ENCODE data around the gene SH2D3A. TPM values are rescaled to one million over a fixed set of nuclear protein-coding genes. Genes with fewer than 3 reads are reported as not detected.

Gene SH2D3A
- total and polyA plus RNA-seq, 2 of the 4 experiments (the other 2 are of a cell fraction): under 0.01 to 0.09 TPM

- H3K27ac ChIP-seq (ENCODE audit: insufficient read depth, low read length): no peak overlapping the region
- no peaks in the 10 kb centered on the region for H3K4me1 ChIP-seq (ENCODE audit: control insufficient read depth, insufficient read depth, low read length)
- H3K79me1 ChIP-seq (ENCODE audit: low read depth in 1 of 2, low read length in 2 of 2): no peaks in the 10 kb centered on the region
- H3K9me3 ChIP-seq (ENCODE audit: control insufficient read depth, insufficient read depth, low read length): no peaks in the 10 kb centered on the region
- ChIA-PET POLR2A (ENCODE audit: unreplicated experiment) (no interaction called here), CTCF (no interaction called here)
- BruUV-seq (replicated peaks): no TSS peak
- no peak for TF ChIP-seq MAZ (IDR thresholded peaks at IDR 0.05; ENCODE audit: borderline replicate concordance, low read depth, low read length)
- TF ChIP-seq USF2 (IDR thresholded peaks at IDR 0.05; ENCODE audit: low read depth, low read length): no peak
- TF ChIP-seq MAFK (IDR thresholded peaks at IDR 0.05; ENCODE audit: low read depth, low read length): no peak
- TF ChIP-seq MXI1 (IDR thresholded peaks at IDR 0.05; ENCODE audit: borderline replicate concordance, low read depth, low read length): no peak
- no peak for TF ChIP-seq CTCF (conservative IDR thresholded peaks at IDR 0.05; ENCODE audit: low read depth, low read length)
- TF ChIP-seq RCOR1 (IDR thresholded peaks at IDR 0.05; ENCODE audit: insufficient replicate concordance, low read length): no peak
- no peak for TF ChIP-seq FOS (IDR thresholded peaks at IDR 0.05; ENCODE audit: low read depth, low read length)
- TF ChIP-seq BHLHE40 (IDR thresholded peaks at IDR 0.05; ENCODE audit: low read depth, low read length): no peak
- TF ChIP-seq POLR2A (IDR thresholded peaks at IDR 0.05; ENCODE audit: low read depth, low read length): no peak
- TF ChIP-seq ELK1 (IDR thresholded peaks at IDR 0.05; ENCODE audit: borderline replicate concordance, low read depth, low read length): no peak
- TF ChIP-seq SMC3 (IDR thresholded peaks at IDR 0.05; ENCODE audit: low read depth, low read length): no peak
- TF ChIP-seq RAD21 (IDR thresholded peaks at IDR 0.05; ENCODE audit: low read length): no peak
- H3K4me2 ChIP-seq (ENCODE audit: low read depth, low read length): no peak overlapping the region
- H2AK5ac ChIP-seq (ENCODE audit: low read depth, low read length): no peak overlapping the region
- no peak overlapping the region for H3K4me3 ChIP-seq (ENCODE audit: insufficient read depth, low read depth, low read length)
- no peak overlapping the region for H3K56ac ChIP-seq (ENCODE audit: extremely low read depth, insufficient read depth, low read length)
- 69% methylated on average over 4 of the region's 4 CpGs; no CpG with 5 or more reads in 1 of the 2 experiments for WGBS, 2 experiments (ENCODE audit: extremely low coverage in 2 of 2, insufficient read length in 1 of 2)
- no peak overlapping the region for H3K9ac ChIP-seq (ENCODE audit: low read depth, low read length)
- no peak overlapping the region for H3K4ac ChIP-seq (ENCODE audit: low read depth, low read length)
- dilution Hi-C loops (cut with HindIII; ENCODE audit: low sequenced_read_pairs, unreplicated experiment): no loop called here
- H2BK120ac ChIP-seq (ENCODE audit: low read depth, low read length): no peak overlapping the region
- DNase-seq: no peak
- no peaks in the 10 kb centered on the region for H3K36me3 ChIP-seq (ENCODE audit: control insufficient read depth, insufficient read depth, low read length)
- H3K23ac ChIP-seq (ENCODE audit: low read depth, low read length): no peak overlapping the region
- in situ Hi-C loops (cut with MboI; ENCODE audit: low sequenced_read_pairs): no loop called here
- H3K14ac ChIP-seq (replicated peaks; ENCODE audit: low read depth, low read length): no peak overlapping the region
- H4K8ac ChIP-seq (ENCODE audit: low read depth in 2 of 2, low read length in 2 of 2): no peak overlapping the region
- no peak overlapping the region for H2BK5ac ChIP-seq (ENCODE audit: low read depth, low read length, poor library complexity, severe bottlenecking)
- no peaks in the 10 kb centered on the region for H3K9me1 ChIP-seq (ENCODE audit: insufficient read depth, low read length)
- no peak overlapping the region for H2AK9ac ChIP-seq (replicated peaks; ENCODE audit: low read depth, low read length, poor library complexity)
- H3K18ac ChIP-seq (ENCODE audit: low read depth, low read length): no peak overlapping the region
- H4K91ac ChIP-seq (ENCODE audit: insufficient read depth, low read depth, low read length): no peak overlapping the region
- no peaks in the 10 kb centered on the region for H3K27me3 ChIP-seq (ENCODE audit: control insufficient read depth, insufficient read depth, low read length)
- no peak overlapping the region for H4K5ac ChIP-seq (ENCODE audit: low read depth, low read length)
- H4K20me1 ChIP-seq (ENCODE audit: insufficient read depth, low read length): no peaks in the 10 kb centered on the region
- no peak for ATAC-seq (ENCODE audit: low read depth)
- H2BK15ac ChIP-seq (ENCODE audit: low read depth, low read length): no peak overlapping the region
- H2AFZ ChIP-seq (replicated peaks; ENCODE audit: low read length, poor library complexity): no peak overlapping the region
- H2BK20ac ChIP-seq (ENCODE audit: low read depth, low read length): no peak overlapping the region
- intact Hi-C loops (cut with micrococcal nuclease): no loop called here
Measured at GRCh38 chr19:6776999-6777398, 9.8 kb upstream of the SH2D3A start.

Measured in IMR-90 (cell line).